Measurements from ENCODE around the gene NFIA. TPM values are rescaled to one million over a fixed set of nuclear protein-coding genes. Genes with fewer than 3 reads are reported as not detected.

Gene NFIA
- total RNA-seq, 1 experiment from 2014 or later: 0.35 TPM

DNA sequence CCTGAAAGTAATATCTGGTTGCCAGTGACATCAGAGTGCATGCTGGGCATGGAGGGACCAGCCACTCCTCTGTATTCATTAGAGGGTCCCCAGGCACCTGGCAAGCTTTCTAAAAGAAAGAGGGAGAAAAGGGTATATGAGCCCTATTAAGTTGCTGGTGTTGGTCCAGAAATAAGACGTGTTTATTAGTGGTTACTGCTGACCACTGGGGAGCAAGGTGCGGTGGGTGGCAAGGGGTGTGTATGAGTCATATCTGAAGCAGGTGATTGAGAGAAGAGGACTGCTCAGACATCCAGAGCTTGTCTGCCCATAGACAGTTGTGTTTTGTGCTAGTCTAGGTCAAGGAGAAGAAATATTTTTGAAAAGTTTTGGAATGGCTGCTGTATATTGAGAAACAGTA lies 344.5 kb downstream of the NFIA start:
- Histone ChIP-seq H2BK20ac (ENCODE audit: low read depth, low read length, poor library complexity, severe bottlenecking) (no peak overlapping the region), H3K79me1 (ENCODE audit: insufficient read depth, low read depth, low read length, poor library complexity, severe bottlenecking) (no peaks in the 10 kb centered on the region), H3K23me2 (ENCODE audit: insufficient read length, low read depth, low read length, poor library complexity, severe bottlenecking) (no peaks in the 10 kb centered on the region), H3K9ac (ENCODE audit: extremely low read depth, insufficient read length, low read length) (no peak overlapping the region), H2BK5ac (ENCODE audit: insufficient read length, low read length) (no peak overlapping the region), H3T11ph (ENCODE audit: low read length) (no peak overlapping the region), H3K18ac (ENCODE audit: insufficient read length, low read depth, low read length) (no peak overlapping the region), H2AK5ac (ENCODE audit: insufficient read length, low read length) (no peak overlapping the region), H2BK15ac (ENCODE audit: low read depth, low read length) (no peak overlapping the region), H4K8ac (replicated peaks; ENCODE audit: insufficient read length, low read depth, low read length) (no peak overlapping the region), H3K27me3 (ENCODE audit: insufficient read depth, low read length) (no peaks in the 10 kb centered on the region), H4K91ac (ENCODE audit: insufficient read length, low read depth, low read length) (no peak overlapping the region), H2BK120ac (ENCODE audit: low read depth, low read length, poor library complexity, severe bottlenecking) (no peak overlapping the region), H3K23ac (ENCODE audit: insufficient read length, low read depth, low read length) (no peak overlapping the region), H3K27ac (ENCODE audit: insufficient read length, low read depth, low read length) (no peak overlapping the region), H3K56ac (ENCODE audit: insufficient read length, low read depth, low read length) (no peak overlapping the region), H3K4me2 (ENCODE audit: insufficient read depth, insufficient read length, low read length) (no peak overlapping the region), H3K79me2 (ENCODE audit: insufficient read depth, low read length) (no peaks in the 10 kb centered on the region), H4K5ac (ENCODE audit: insufficient read length, low read depth, low read length) (no peak overlapping the region), H4K20me1 (ENCODE audit: control insufficient read depth, insufficient read depth, insufficient read length) (no peaks in the 10 kb centered on the region), H2AFZ (ENCODE audit: low read length) (no peak overlapping the region), H2BK12ac (ENCODE audit: insufficient read length, low read depth, low read length) (no peak overlapping the region), H3K4me1 (ENCODE audit: insufficient read depth, low read length) (no peaks in the 10 kb centered on the region), H3K14ac (ENCODE audit: insufficient read depth, low read length) (no peak overlapping the region), H3K9me3 (ENCODE audit: control insufficient read depth, low read depth, low read length) (no peaks in the 10 kb centered on the region), H3K4ac (ENCODE audit: low read depth, low read length) (no peak overlapping the region)
- no CpG with 5 or more reads among the region's 2 CpGs for WGBS (ENCODE audit: extremely low coverage, insufficient read length, low lambda C conversion rate)
- Mint-ChIP-seq H3K4me1 (peaks cover 4 to 14% of the 10 kb centered on the region in 2 experiments), H3K9me3 (no peaks in the 10 kb centered on the region), H3K27me3 (ENCODE audit: low read depth) (no peaks in the 10 kb centered on the region), H3K36me3 (ENCODE audit: insufficient read depth in 1 of 3, low read depth in 3 of 3) (no peaks in the 10 kb centered on the region), H3K4me3 (no peak overlapping the region), H3K27ac (no peak overlapping the region)
- TF ChIP-seq, protein P1, sequence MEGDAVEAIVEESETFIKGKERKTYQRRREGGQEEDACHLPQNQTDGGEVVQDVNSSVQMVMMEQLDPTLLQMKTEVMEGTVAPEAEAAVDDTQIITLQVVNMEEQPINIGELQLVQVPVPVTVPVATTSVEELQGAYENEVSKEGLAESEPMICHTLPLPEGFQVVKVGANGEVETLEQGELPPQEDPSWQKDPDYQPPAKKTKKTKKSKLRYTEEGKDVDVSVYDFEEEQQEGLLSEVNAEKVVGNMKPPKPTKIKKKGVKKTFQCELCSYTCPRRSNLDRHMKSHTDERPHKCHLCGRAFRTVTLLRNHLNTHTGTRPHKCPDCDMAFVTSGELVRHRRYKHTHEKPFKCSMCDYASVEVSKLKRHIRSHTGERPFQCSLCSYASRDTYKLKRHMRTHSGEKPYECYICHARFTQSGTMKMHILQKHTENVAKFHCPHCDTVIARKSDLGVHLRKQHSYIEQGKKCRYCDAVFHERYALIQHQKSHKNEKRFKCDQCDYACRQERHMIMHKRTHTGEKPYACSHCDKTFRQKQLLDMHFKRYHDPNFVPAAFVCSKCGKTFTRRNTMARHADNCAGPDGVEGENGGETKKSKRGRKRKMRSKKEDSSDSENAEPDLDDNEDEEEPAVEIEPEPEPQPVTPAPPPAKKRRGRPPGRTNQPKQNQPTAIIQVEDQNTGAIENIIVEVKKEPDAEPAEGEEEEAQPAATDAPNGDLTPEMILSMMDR (conservative IDR thresholded peaks at IDR 0.05): no peak
- no peak for DNase-seq

All from H9 (cell line).